Astrocyte of the spinal cord (primary cell): ENCODE data around the gene MYOM1.

Experiments used
- DNase-seq: peaks from one replicate; pipeline ENCODE4 v3.0.0; 2011; ENCODE audit warnings: low read depth, low spot score
- H3K4me3 ChIP-seq: 2 replicates; pipeline ENCODE4 v1.5.1; 2011; ENCODE audit warnings: low read depth, mild to moderate bottlenecking, low read length, moderate library complexity
- CTCF ChIP-seq: IDR thresholded peaks from 2 replicates; pipeline ENCODE4 v1.5.1; 2012; ENCODE audit warnings: low read depth, mild to moderate bottlenecking, low read length, inconsistent platforms
- in situ Hi-C: cut with HindIII; loops from 2 replicates; pipeline ENCODE4 v1.10.0; 2017; ENCODE audit warnings: low sequenced_read_pairs

MYOM1 gene

GRCh38 chr18:3164381-3164780 lies 55.4 kb downstream of the MYOM1 start:
- in situ Hi-C loops: no loop called here
- H3K4me3 ChIP-seq: no peak overlapping the region
- no peak for TF ChIP-seq CTCF
- DNase-seq: no peak

- in situ Hi-C loops: no loop called here
- TF ChIP-seq CTCF: no peak
- DNase-seq: no peak
- H3K4me3 ChIP-seq: no peak overlapping the region
These were observed 55.8 kb downstream of the MYOM1 start for GRCh38 chr18:3163968-3164367.

- TF ChIP-seq CTCF: no peak
- in situ Hi-C loops: no loop called here
- DNase-seq: no peak
- no peak overlapping the region for H3K4me3 ChIP-seq
These were observed 57.6 kb downstream of the MYOM1 start for GRCh38 chr18:3162181-3162580.

GRCh38 chr18:3159830-3160229 lies 59.9 kb downstream of the MYOM1 start:
- in situ Hi-C loops: no loop called here
- no peak for TF ChIP-seq CTCF

GRCh38 chr18:3157606-3158005 lies 62.2 kb downstream of the MYOM1 start:
- in situ Hi-C loops: no loop called here
- H3K4me3 ChIP-seq: no peak overlapping the region
- no peak for DNase-seq
- no peak for TF ChIP-seq CTCF

More at GRCh38 chr18:3159830-3160229, 59.9 kb downstream of the MYOM1 start:
- DNase-seq: no peak
- no peak overlapping the region for H3K4me3 ChIP-seq

- DNase-seq: no peak
- no peak for TF ChIP-seq CTCF
- H3K4me3 ChIP-seq: no peak overlapping the region
- in situ Hi-C loops: no loop called here
These were observed 62.7 kb downstream of the MYOM1 start for GRCh38 chr18:3157086-3157485.

- DNase-seq: no peak
- in situ Hi-C loops: no loop called here
- TF ChIP-seq CTCF: no peak
- no peak overlapping the region for H3K4me3 ChIP-seq
These were observed 63.5 kb downstream of the MYOM1 start for GRCh38 chr18:3156325-3156640.
